GM20431 (cell line): ENCODE measurements around the gene HTR1A.

Experiments used
- in situ Hi-C: fragments of 300-500 bp; cut with MseI, MboI; formaldehyde crosslinking; loops from one replicate; pipeline ENCODE4 v1.15.0; 2020; ENCODE audit warnings: low sequenced_read_pairs; ENCODE audit not compliant: unreplicated experiment

The HTR1A gene

GRCh38 chr5:63962279-63962678, at the start of gene HTR1A:
TSS of gene HTR1A (minus strand) at chr5:63962445. CDS start at chr5:63961719, 726 bp downstream.
- in situ Hi-C loops: loop anchor here (25.0 kb wide), 1 partner anchor 550 kb away; no protein-coding TSS in a partner anchor

GRCh38 chr5:64003966-64004365, 41.7 kb upstream of the HTR1A start:
- in situ Hi-C loops: no loop called here

GRCh38 chr5:64000096-64000495, 37.9 kb upstream of the HTR1A start:
- in situ Hi-C loops: no loop called here

GRCh38 chr5:63987053-63987452, 24.8 kb upstream of the HTR1A start:
- in situ Hi-C loops: no loop called here

- in situ Hi-C loops: no loop called here
Measured at GRCh38 chr5:63981864-63982263, 19.6 kb upstream of the HTR1A start.

GRCh38 chr5:63963926-63964325, 1.7 kb upstream of the HTR1A start:
- in situ Hi-C loops: loop anchor here (25.0 kb wide), 1 partner anchor 552 kb away; no protein-coding TSS in a partner anchor

- in situ Hi-C loops: loop anchor here (25.0 kb wide), 1 partner anchor 551 kb away; no protein-coding TSS in a partner anchor
Measured at GRCh38 chr5:63963080-63963735, 963 bp upstream of the HTR1A start.

GRCh38 chr5:63961598-63962161, 565 bp downstream of the HTR1A start:
- in situ Hi-C loops: loop anchor here (25.0 kb wide), 1 partner anchor 549 kb away; no protein-coding TSS in a partner anchor

- in situ Hi-C loops: loop anchor here (25.0 kb wide), 1 partner anchor 549 kb away; no protein-coding TSS in a partner anchor
Measured at GRCh38 chr5:63961125-63961597, 1.1 kb downstream of the HTR1A start.

GRCh38 chr5:63960646-63961045, 1.6 kb downstream of the HTR1A start:
- in situ Hi-C loops: loop anchor here (25.0 kb wide), 1 partner anchor 548 kb away; no protein-coding TSS in a partner anchor

GRCh38 chr5:63959177-63959982, 2.9 kb downstream of the HTR1A start:
- in situ Hi-C loops: loop anchor here (25.0 kb wide), 1 partner anchor 547 kb away; no protein-coding TSS in a partner anchor

GRCh38 chr5:63958654-63959053, 3.6 kb downstream of the HTR1A start:
- in situ Hi-C loops: loop anchor here (25.0 kb wide), 1 partner anchor 546 kb away; no protein-coding TSS in a partner anchor

GRCh38 chr5:63957617-63958016, 4.6 kb downstream of the HTR1A start:
- in situ Hi-C loops: loop anchor here (25.0 kb wide), 1 partner anchor 545 kb away; no protein-coding TSS in a partner anchor

- in situ Hi-C loops: loop anchor here (25.0 kb wide), 1 partner anchor 541 kb away; no protein-coding TSS in a partner anchor
Measured at GRCh38 chr5:63953217-63953616, 9.0 kb downstream of the HTR1A start.

- in situ Hi-C loops: no loop called here
Measured at GRCh38 chr5:63935103-63935502, 27.1 kb downstream of the HTR1A start.

GRCh38 chr5:63931836-63932235, 30.4 kb downstream of the HTR1A start:
- in situ Hi-C loops: no loop called here

- in situ Hi-C loops: no loop called here
Measured at GRCh38 chr5:63928451-63928850, 33.8 kb downstream of the HTR1A start.

- in situ Hi-C loops: no loop called here
Measured at GRCh38 chr5:63923914-63924313, 38.3 kb downstream of the HTR1A start.

GRCh38 chr5:63919763-63920478, 42.3 kb downstream of the HTR1A start:
- in situ Hi-C loops: no loop called here

- in situ Hi-C loops: no loop called here
Measured at GRCh38 chr5:63916786-63917185, 45.5 kb downstream of the HTR1A start.
